HL-60/S4 (cell line): ENCODE measurements around the gene TINCR.
"Not testable (repeated sequence)": the region's sequence is repeated elsewhere in the genome, so short reads cannot be mapped to it uniquely, and the experiment has no call there.

Experiments
- in situ Hi-C: fragments of 300-500 bp; cut with MboI; formaldehyde crosslinking; loops from 2 replicates; pipeline ENCODE4 v1.14.3; 2022; ENCODE audit warnings: low sequenced_read_pairs

Gene TINCR

DNA sequence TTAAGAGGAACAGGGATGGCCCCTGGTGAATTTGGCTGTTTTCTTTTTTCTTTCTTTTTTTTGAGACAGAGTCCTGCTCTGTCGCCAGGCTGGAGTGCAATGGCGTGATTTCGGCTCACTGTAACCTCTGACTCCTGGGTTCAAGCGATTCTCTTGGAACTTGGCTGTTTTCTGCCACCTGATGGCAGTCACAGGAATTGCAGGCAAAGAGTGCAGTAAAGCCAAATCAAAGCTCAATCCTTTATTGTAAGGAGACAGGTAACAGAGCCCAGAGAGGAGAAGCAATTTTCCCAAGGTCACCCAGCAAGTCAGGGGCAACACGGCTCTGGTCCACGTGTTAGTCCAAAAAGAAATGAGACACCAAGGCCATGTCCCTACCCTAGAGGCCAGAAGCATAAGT lies 6.2 kb downstream of the TINCR start:
- in situ Hi-C loops, result no loop called here

DNA sequence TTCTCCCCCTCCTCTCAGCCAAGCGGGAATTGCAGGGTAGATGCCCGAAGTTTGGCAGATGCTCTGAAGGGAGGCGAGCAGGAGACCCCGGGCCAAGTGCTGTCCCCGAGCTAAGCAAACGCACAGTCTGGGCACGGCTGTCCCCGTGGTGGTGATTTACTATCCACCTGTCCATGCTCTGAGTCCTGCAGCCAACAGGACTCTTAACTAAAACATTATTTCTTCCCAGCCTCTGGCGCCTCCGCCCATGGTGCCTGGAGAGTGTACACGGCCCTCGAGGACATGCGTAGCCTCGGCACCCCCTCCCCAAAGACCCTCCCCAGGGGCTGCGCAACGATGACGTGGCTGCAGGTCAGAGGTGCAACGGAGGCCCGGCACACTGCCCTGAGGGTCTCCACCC lies 7.6 kb downstream of the TINCR start:
- in situ Hi-C loops, result no loop called here

GRCh38 chr19:5559804-5560133 lies 8.0 kb downstream of the TINCR start:
- in situ Hi-C loops, result no loop called here

GRCh38 chr19:5558101-5558621 lies 9.6 kb downstream of the TINCR start:
- in situ Hi-C loops, result no loop called here

- in situ Hi-C loops, result no loop called here
Observed at GRCh38 chr19:5557691-5558090, 10.1 kb downstream of the TINCR start.

DNA sequence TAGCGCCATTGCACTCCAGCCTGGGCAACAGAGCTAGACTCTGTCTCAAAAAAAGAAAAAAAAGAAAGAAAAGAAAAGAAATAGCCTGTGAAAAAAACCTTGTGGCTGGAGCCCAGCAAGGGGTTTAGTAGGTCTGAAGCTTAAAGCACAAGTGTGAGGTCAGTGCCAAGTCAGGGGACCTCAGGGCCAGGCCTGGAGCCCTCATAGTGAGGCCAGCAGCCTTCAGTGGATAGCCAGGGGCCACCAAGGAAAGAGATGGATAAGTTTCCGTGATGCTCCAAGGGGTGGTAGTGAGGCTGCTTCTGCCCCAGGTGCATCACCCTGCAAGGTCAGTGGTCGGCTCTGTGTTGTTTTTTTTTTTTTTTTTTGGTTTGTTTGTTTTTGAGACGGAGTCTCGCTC lies 12.9 kb downstream of the TINCR start:
- in situ Hi-C loops, result no loop called here

DNA sequence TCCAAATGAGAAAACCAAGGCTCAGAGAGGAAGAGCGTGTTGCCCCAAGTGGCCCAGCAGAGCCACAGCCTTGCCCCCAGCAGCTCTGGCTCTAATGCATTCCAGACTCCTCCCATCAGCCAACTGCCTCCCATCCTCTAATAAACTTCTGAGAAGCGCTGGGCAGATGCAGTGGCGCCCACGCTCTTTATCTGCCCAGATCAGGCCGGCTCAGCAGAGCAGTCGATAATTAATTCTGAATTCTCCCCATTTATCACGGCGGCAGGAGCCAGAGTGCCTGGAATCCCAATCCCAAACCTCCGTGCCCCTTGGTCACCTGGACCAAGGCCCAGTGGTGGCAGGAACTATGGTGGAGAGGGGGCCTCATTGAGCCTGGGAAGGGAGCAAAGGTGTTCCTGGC lies 13.9 kb downstream of the TINCR start:
- in situ Hi-C loops, result no loop called here

- in situ Hi-C loops, result no loop called here
Observed at GRCh38 chr19:5547881-5548280, 19.9 kb downstream of the TINCR start.

GRCh38 chr19:5545984-5546383 lies 21.8 kb downstream of the TINCR start:
- in situ Hi-C loops, result no loop called here

GRCh38 chr19:5545051-5545450 lies 22.7 kb downstream of the TINCR start:
- in situ Hi-C loops, result no loop called here

DNA sequence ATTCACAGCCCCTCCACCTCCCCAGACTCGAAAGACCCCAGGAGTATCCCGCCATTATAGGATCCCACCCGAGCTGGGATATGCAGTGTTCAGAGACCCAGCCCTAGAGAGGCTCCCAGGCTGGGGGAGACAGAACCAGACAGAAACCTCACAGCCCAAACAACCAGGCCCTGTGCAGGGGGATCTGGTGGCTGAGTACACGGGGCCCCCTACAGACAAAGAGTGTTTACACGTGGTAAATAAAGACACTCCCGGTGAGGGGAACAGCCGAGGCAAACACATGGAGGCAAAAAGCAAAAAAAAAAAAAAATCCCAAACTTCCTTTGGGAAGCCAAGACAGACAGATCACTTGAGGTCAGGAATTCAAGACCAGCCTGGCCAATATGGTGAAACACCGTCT lies 25.1 kb downstream of the TINCR start:
- in situ Hi-C loops, result no loop called here

- in situ Hi-C loops, result no loop called here
Observed at GRCh38 chr19:5541456-5541855, 26.3 kb downstream of the TINCR start.

DNA sequence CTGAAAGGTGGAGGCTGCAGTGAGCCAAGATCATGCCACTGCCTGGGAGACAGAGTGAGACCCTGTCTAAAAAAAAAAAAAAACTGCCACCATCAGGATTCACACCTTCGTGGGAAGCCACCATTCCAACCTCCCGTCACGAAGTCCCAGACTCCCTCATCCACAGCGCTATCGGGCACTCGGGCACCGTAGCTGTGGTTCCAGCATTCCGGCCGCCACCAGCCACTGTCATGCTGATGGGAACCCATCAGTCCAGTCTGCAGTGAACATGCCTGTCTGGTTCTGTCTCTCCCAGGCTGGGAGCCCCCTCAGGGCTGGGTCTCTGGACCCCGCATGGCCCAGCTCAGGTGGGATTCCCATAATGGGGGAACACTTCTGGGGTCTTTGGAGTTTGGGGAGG lies 27.5 kb downstream of the TINCR start:
- in situ Hi-C loops, result no loop called here

DNA sequence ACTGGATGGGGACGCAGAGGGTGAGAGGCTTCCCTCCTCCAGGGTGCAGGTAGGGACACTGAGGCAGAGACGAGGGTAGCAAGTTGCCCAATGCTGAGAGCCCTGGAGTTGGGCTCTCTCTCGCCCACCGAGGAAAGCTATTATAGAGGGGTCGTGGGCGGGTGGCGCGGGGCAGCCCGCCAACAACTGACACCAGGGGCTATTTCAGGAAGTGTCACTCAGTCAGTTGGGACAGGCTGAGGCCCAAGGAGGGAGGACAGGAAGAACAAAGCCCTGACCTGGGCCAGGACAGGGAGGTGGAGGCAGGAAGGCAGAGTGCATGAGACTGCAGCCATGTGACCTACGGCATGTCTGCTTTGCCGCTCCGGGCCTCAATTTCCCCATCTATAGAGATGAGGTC lies 29.9 kb downstream of the TINCR start:
- in situ Hi-C loops, result no loop called here

GRCh38 chr19:5536982-5537579 lies 30.7 kb downstream of the TINCR start:
- in situ Hi-C loops, result not testable (repeated sequence)

DNA sequence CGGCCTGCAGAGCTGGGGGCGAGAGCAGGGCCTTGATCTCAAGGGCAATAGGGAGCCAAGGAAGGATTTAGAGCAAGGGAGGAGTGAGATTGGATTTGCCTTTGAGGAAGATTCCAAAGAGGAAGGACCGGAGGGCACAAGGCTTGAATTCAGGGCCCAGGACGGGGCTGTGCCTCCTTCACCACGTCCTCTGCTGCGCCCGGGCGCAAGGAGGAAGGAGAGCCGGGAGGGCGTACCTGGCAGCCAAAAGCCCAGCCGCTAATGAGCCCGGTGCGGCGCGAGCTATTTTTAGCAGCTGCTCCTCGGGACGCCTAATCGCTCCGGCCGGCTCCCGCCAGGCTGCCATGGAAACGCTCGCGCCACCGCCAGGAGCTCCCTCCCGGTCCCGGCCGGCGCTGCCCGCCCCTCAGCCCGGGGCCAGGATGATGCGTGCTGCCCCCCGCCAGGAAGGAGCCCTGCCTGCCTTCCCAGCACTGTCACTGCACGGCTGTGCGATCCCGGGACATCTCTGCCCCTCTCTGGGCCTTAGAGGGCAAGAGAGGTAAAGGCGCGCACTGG lies 31.3 kb downstream of the TINCR start:
- in situ Hi-C loops, result no loop called here

DNA sequence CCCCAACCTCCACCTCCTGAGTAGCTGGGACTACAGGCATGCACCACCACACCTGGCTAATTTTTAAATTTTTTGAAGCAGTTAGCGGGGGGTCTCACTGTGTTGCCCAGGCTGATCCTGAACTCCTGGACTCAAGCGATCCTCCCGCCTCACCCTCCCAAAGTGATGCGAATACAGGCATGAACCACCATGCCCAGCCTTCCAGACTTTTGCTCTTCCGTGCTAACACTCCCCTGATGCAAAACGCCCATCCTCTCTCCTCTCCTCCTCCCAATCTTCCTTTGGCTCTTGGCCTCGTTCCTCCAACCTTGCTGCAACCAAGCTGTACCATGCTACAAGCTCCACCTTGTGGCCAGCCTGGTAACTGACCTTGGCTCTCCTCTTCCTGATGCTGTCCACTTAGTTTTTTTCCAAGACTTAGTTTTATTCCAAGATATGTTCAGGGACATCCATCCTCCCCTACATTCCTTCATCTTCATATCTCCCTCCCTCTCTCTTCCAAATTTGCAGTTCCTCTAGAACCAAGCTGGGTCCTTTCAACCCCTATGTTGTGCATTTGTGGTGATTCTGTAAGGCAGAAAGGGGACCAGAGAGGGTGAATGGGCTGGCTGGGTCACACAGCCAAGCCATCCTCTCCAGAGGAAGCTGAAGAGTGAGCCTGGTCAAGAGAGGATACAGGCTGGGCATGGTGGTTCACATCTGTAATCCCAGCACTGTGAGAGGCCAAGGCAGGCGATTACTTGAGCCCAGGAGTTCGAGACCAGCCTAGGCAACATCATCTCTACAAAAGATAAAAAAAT lies 32.8 kb downstream of the TINCR start:
- in situ Hi-C loops, result no loop called here

DNA sequence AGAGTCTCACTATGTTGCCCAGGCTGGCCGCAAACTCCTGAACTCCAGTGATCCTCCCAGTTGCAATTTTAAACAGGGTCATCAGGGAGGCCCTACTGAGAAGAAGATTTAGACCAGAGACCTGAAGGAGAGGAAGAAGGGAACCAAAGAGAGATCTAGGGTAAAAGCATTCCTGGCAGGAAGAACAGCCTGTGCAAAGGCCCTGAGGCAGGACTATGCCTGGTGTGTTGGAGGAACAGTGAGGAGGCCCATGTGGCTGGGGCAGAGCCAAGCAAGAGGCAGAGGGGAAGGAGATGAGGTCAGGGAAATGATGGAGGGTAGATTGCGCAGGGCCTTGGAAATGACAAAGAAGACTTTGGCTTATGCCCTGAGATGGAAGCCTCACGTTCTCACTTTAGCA lies 34.5 kb downstream of the TINCR start:
- in situ Hi-C loops, result no loop called here

DNA sequence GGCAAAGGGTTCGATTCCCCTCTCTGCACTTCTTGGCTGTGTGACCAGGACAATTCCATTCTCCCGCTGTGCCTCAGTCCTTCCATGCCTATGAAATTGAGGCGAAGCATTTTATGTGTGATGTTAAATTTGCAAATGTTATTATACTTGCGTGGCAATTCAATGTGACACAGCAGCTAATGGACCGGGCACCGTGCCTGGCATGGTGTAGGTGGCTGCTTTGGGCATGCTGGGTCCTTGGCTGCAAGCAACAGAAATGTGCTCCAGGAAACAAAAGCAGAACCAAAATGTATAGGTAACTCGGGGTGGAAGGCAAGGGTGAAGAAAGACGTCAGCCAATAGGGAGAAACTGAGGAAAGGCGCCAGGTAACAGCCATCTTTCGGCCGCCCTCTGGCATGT lies 37.1 kb downstream of the TINCR start:
- in situ Hi-C loops, result no loop called here

- in situ Hi-C loops, result no loop called here
Observed at GRCh38 chr19:5526691-5527090, 41.1 kb downstream of the TINCR start.

DNA sequence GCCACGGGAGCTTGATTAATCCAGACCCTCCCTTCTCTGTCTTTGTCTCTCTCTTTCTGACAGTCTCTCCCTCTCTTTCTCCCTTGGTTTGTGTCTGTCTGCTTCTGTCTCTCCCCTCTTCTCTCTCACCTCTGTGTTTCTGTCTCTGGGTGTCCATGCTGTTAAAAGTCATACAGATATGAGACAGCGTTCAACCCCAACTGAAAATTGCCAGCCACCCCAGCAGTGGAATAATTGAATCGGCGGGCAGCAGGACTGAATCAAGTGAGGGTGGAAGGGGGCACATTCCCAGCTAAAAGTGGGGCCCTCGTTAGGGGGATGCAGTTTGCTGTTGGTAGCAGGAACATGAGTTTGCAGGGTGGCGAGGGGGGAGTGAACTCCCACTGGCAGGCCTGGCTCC lies 43.7 kb downstream of the TINCR start:
- in situ Hi-C loops, result no loop called here

DNA sequence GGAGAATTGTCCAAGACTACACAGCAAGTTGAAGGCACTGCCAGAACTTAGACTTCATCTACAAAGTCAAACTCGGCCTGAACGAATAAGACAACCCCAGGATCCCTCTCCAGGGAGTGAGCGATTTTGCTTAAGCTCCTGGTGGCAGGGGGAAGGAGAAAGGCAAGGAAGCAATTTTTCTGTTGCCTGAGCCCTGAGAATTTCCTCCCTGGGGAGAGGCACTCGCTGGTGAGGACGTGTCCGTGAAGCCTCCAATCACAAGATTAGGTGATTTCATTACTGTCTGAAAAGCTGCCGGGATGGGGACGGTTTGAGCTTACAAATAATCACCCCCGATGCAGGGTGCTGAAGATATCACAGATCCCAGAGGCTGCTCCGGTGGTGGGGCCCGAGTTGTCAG lies 45.6 kb downstream of the TINCR start:
- in situ Hi-C loops, result no loop called here
